NCI-H2196 treated with DMSO at 0.1 percent for 48 hours (cell line): ENCODE results near the gene SDK1.

Experiments
- DNase-seq: peaks from one replicate; lab custom pipeline; 2025; ENCODE audit not compliant: unreplicated experiment; lab: John Stamatoyannopoulos, UW

The SDK1 gene

DNA sequence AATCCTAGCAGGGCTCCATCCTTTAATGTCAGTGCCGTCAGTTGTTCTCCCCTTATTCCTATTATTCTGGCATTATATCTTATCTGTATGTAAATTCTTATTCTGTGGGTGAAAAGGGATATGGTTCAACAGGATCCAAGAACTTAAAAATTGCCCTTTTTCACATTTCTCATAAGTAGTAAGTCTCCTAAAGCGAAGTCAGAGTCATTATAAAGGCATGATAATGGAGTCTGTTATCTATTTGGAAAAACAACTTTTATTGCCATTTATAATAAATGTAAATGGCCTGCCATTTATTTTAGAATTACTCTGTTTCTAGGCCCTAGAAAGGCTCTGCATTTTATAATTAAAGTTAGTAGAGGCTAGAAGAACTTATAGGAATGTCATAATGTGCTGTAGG lies 31.3 kb downstream of the SDK1 start:
- no peak for DNase-seq

GRCh38 chr7:3333861-3334260 lies 32.8 kb downstream of the SDK1 start:
- no peak for DNase-seq

GRCh38 chr7:3336042-3336665 lies 35.1 kb downstream of the SDK1 start:
- DNase-seq, result no peak

DNA sequence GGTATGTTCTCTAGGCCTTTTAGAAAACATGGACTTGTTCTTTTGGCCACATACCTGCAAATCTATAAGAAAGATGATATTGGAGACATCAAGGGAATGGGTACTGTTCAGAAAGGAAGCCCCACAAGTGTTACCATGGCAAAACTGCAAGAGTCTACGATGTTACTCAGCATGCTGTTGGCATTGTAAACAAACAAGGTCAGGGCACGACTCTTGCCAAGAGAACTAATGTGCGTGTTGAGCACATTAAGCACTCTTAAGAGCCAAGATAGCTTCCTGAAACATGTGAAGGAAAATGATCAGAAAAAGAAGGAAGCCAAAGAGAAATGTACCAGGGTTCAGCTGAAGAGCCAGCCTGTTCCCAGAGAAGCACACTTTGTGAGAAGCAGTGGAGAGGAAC lies 37.1 kb downstream of the SDK1 start:
- DNase-seq, result peak; percentile 1

DNA sequence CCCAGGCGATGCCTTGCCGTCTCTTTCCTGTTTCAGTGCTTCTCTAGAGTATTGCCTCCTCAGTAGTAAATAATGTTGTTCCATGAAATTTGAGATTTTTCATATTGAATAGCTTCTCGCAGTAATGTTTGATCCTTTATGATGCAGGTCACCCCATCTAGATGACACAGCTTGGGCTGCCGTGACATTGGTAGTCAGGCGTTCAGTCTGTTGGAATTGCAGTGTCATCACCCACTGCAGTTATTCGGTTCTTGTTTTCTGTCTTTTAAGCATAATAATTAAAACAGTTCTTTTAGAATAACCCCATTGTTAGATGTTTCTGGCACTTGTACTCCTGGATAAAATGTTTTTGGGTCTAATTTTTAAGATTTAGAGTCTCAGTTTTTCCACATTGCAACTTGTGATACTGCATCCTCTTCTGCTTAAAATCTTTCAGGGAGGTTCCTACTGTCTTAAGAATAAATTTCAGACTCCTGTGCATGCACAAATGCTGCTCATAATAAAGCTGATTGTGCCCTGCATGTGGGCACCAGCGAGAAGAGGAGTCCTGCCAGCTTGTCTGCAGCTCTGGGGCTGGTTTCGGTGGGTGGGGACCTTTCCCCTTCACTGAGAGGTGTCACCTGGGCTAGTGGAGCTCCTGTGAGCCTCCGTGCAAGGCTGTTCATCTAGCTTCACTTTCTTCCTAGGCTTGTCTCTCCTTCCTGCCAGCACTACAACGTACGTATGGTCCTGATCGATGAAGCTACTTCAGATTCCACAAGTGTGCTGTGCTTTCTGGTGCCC lies 44.8 kb downstream of the SDK1 start:
- DNase-seq, result no peak

DNA sequence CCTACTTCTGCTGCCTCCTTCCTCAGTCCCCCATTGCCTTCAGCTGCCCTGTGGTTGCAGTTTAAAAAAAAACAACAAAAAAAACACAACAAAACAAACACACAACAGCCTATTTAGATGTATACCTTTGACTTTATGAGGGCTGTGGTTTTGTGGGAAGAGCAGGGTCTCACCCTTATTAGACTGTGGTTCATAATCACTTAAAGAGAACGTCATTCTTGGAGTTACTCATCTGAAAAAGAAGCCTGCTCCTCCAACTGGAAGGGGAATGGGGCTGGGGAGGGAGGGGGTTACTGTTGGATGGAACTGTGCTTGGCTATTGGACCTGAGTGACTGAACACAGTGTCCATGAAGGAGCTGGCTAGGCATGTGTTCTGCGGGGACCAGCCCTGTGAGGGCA lies 48.1 kb downstream of the SDK1 start:
- DNase-seq, result no peak

GRCh38 chr7:3356173-3356572 lies 55.1 kb downstream of the SDK1 start:
- no peak for DNase-seq

- DNase-seq, result no peak
Measured at GRCh38 chr7:3358991-3359390, 57.9 kb downstream of the SDK1 start.

DNA sequence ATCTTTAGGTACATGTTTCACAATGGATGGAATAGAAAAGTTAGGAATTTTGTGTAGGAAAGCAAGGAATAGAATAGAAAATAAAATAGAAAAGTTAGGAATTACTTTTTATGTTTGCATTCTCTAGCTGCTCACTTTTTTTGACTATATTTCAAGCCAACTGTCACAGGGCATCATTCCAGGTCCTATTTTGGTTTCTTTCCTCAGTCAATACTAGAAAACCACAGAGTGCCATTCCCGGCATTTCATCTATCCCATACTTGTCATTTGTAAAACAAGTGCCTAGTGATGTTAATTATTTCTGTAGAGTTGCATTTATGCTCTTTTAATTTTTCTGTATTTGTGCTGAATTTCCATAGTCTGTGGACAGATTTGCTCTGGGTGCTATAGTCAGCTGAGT lies 66.2 kb downstream of the SDK1 start:
- DNase-seq, result no peak

DNA sequence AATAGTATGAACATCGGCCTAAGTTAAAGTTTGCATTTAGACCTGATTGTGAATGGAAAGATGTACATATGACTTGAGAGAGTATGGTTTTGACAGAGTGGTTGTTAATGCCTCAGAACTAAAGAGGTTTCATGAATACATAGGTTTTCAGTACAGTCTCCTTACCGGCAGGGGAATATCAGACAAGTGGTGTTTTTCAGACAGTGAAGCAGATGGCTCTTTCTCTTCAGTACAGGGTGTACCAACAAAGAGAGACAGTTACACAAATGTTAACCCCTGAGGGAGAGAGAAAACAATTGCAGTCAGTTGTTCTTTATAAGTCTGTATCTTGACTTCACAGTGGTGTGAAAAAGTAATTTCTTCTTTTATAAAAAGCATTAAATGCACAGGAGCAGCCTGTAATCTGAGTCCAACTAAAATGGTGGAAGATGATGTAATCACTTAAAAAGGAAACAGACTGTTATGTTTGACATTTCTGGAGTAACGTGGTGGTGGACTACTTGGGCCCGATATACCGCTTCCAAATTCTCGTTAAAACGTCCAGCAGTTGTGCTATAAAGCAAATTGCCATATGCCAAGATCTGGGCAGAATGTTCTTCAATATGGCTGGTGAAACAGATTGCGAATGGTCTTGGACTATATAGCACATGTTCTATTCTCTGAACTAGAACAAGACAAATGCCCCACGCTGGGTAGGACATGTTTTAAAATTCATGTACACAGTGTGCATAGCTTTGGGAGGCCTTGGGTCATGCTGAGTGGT lies 69.2 kb downstream of the SDK1 start:
- no peak for DNase-seq

- no peak for DNase-seq
Measured at GRCh38 chr7:3370921-3371320, 69.9 kb downstream of the SDK1 start.

DNA sequence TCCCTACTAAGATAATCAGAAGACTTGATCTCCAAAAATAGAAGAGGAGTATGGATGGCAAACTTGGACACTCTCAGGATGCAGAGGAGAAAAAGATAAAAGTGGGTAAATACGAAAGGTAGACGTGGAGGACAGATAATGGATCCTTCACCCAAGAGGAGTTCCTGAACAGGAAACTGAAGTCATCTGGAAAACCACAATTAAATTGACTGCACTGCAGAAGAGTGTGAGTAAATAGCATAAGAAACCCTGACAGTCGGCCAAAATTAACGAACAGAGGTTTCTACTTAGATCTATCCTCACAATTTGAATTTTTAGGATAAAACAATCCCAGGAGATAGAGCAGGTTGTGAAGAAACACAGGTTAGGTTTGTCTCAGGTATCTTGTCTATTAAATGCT lies 70.5 kb downstream of the SDK1 start:
- no peak for DNase-seq

- no peak for DNase-seq
Measured at GRCh38 chr7:3374239-3374638, 73.2 kb downstream of the SDK1 start.

DNA sequence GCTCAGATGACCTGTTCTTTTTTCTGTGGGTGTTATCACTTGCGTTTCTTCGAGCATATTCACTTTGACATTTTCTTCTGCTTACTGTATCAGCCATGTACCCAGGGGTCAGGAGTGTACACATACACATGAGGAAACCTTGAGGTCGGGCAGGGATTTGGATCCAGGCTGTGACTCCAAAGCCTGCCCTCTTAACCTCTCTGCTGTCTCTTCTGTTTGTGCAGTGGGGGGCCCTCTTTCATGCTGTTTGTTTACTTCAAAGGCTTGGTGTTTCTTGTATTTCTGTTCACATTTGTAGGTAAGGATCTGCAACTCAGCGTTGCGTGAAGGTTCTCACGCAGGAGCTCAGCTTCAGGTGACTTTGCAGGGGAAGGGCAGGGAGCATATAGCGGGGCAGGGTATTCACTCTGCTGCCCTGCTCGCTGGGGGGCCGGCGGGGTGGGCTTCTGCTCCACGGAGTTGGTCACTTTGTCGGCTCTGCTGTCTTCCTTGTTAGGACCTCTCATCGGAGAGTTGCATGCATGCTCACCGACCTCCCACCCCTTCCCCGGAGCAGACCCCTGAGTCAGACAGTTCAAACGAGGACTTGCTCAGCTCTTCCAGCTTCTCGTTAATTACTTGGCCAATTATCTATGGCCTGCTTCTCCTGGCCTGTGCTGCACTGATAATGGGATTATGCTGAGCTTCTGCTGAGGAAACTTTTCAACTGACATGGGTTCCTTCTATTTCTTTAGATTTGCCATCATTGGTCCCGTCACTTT lies 77.5 kb downstream of the SDK1 start:
- no peak for DNase-seq

DNA sequence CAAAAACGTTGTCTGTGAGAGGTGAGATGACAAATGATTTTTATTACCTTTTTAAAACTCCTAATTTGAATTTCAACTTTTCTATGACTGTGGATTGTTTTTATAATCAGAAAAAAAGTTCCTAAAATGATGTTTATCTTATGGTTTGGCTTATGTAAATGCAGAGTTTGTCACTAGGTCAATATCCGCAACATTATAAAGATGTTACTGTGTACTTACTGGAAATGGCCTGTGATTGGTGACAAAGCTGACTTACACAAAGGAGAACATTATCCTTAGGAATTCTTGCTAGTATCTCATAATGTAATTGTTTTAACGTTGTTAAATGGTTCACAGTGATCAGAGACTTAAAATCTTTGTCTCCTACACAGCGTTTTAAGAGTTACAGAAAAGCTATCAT lies 79.0 kb downstream of the SDK1 start:
- DNase-seq, result no peak

DNA sequence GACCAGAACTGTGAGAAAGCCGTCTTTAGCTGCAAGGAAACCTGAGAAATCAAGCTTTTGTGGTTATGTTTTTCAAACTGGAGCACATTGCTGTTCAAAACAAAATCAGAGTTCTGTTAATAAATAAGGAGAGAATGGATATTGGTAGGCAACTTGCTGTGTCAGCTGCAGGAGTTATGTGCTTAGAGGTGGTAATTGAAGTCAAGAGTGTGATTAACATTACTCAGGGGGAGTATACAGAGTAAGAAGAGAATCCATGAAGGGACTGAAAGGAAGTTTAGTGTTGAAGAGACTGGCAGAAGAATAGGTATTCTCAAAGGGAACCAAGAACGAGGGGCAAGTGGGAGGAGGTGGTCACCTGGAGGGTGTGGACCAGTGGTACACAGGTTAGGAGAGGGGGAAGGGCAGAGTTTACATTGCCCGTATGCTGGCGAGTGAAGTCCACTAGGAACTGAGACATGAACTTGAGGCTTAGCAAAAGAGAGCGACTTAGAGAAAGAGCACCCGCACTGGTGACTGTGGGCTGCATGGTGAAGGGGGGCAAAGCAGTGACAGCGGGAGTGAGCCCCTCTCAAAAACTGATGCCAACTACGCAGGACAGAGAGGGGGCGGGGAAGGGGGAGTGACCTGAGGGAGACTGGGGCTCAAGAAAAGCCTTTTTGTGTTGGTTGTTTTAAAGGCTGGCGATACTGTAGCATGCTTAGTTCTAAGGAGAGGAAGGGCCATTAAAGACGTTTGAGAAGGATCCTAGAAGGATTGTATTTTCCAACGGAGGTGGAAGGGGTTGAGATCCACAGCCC lies 80.0 kb downstream of the SDK1 start:
- DNase-seq, result no peak

DNA sequence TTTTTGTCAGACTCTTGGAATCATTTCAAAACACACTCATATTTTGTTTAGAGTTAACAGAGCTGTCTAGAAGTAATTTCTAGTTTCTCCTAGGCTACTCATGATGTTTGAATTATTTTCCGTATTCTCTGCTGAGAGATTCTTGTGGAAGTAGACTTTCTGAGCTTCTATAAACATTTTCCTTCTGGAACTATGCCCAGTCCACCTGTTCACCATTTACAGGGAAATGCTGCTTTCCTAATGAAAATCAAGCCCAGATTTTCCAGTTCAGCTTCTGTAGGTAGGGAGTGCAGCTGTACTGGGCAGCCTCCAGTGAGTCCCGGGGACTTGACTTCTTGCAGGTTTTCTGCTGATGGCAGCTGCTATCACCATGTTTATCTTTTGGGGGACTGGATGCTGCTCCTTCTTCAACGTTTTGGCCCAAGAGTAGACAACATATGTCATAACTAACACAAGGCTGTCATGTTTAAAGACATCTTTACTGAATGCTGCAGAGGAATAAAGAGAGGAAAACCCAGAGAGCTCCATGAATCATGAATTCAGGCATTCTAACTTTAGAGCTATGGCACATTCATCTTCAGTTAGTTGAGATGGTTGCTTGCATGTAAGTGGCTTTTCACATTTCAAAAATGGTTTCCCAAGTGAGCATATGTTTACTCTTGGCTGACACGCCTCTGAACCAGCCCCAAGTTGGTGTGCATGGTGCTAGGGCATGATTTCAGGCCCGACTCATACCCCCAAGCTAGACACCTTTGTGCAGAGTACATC lies 85.6 kb downstream of the SDK1 start:
- DNase-seq, result no peak

- DNase-seq, result no peak
Measured at GRCh38 chr7:3393862-3394261, 92.8 kb downstream of the SDK1 start.

DNA sequence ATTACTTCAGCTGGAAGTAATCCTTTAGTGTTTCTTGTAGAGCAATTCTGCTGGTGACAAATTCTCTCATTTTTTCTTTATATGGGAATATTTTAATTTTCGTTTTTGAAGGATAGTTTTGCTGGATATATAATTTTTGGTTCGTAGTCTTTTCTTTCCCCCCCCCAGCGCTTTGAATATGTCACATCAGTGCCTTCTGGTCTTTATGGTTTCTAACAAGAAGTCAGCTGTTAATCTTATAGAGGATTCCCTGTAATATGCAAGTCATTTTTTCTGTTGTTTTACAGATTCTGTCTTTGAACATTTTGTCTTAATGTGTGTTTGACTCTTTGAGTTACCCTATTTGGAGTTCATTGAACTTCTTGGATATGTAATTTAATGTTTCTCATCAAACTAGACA lies 96.3 kb downstream of the SDK1 start:
- DNase-seq, result no peak

GRCh38 chr7:3399858-3400257 lies 98.8 kb downstream of the SDK1 start:
- no peak for DNase-seq
